ENCODE measurements around the gene ZNF669.

The ZNF669 gene

DNA sequence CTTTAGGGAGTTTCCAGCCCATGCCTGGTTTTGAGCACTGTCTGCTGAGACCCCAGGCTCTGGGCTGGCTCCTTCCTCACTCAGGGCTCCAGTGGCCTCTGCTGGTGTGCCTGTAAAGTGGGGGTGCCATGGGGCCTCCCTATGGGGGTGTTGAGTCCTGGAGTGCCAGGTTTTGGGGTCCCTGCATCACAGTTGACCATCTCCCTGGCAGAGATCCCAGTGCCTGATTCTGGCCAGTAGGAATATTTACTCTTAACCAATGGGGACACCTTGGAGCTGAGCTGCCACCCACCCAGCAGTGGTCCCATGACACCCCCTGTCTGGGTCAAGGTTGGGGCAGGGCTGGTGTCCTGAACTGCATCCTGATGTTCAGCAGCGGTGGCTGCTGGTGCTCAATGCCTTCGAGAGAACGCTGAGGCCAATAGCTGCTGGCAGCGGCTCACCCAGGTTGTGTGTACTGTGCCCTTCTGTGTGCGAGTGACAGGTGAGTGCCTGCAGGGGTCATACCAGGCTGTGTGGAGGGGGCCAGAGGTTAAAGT is 9.6 kb upstream of the ZNF669 start:
- no peak for DNase-seq (ENCODE audit: low read depth)
- TF ChIP-seq CTCF (IDR thresholded peaks at IDR 0.05; ENCODE audit: low read depth, low read length, missing control alignments): no peak
- H3K4me3 ChIP-seq (ENCODE audit: low read depth, low read length): no peak overlapping the region
- in situ Hi-C loops (cut with HindIII; ENCODE audit: low sequenced_read_pairs): no loop called here

GRCh38 chr1:247113094-247113497 is 8.9 kb upstream of the ZNF669 start:
- no peak overlapping the region for H3K4me3 ChIP-seq (ENCODE audit: low read depth, low read length)
- in situ Hi-C loops (cut with HindIII; ENCODE audit: low sequenced_read_pairs): no loop called here
- TF ChIP-seq CTCF (IDR thresholded peaks at IDR 0.05; ENCODE audit: low read depth, low read length, missing control alignments): no peak

DNA sequence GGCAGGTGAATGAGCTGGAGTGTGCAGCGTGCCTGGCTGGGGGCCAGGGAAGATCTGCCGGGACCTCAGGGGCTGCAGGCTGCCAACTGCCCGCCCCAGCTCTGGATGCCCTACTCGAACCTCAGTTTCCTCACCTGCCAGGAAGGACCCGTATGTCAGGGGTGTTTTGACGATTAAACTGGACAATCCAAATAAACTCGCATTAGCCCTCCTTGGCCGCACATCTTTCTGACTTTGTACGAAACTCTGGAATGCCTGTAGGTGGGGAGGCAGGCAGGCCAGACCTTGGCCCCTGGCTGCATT is 8.3 kb upstream of the ZNF669 start:
- no peak for TF ChIP-seq CTCF (IDR thresholded peaks at IDR 0.05; ENCODE audit: low read depth, low read length, missing control alignments)
- no peak for DNase-seq (ENCODE audit: low read depth)
- H3K4me3 ChIP-seq (ENCODE audit: low read depth, low read length): peak overlapping the region; percentile 50
- in situ Hi-C loops (cut with HindIII; ENCODE audit: low sequenced_read_pairs): no loop called here

More at GRCh38 chr1:247113094-247113497, 8.9 kb upstream of the ZNF669 start:
- peak; percentile 8 for DNase-seq (ENCODE audit: low read depth)

- DNase-seq (ENCODE audit: low read depth): no peak
- in situ Hi-C loops (cut with HindIII; ENCODE audit: low sequenced_read_pairs): no loop called here
- H3K4me3 ChIP-seq (ENCODE audit: low read depth, low read length): peak overlapping the region; percentile 50
- no peak for TF ChIP-seq CTCF (IDR thresholded peaks at IDR 0.05; ENCODE audit: low read depth, low read length, missing control alignments)
Observed at GRCh38 chr1:247111700-247112478, 7.7 kb upstream of the ZNF669 start.

DNA sequence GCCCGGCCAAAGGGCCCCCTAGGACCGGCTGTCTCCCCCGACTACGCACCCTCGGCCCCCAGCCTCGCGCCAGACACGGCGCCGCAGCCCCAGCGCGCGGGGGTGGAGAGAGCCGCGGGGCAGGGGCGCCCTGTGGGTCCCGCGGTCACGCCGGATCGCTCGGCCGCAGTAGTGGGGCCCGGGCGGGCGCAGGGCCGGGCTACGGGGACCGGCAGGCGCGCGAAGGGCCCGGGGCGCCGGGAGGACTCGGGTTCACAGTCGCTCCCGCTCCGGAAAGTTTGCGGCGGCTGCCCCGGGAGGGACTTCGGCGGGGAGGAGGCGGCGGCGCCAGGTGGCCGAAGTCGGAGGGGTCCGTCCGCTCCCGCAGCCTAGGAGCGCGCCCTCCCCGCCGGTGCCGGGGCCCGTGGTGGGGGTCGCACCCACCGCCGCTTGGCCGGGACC is 7.1 kb upstream of the ZNF669 start:
- in situ Hi-C loops (cut with HindIII; ENCODE audit: low sequenced_read_pairs): no loop called here
- peak overlapping the region; percentile 50 for H3K4me3 ChIP-seq (ENCODE audit: low read depth, low read length)
- DNase-seq (ENCODE audit: low read depth): no peak
- TF ChIP-seq CTCF (IDR thresholded peaks at IDR 0.05; ENCODE audit: low read depth, low read length, missing control alignments): no peak

DNA sequence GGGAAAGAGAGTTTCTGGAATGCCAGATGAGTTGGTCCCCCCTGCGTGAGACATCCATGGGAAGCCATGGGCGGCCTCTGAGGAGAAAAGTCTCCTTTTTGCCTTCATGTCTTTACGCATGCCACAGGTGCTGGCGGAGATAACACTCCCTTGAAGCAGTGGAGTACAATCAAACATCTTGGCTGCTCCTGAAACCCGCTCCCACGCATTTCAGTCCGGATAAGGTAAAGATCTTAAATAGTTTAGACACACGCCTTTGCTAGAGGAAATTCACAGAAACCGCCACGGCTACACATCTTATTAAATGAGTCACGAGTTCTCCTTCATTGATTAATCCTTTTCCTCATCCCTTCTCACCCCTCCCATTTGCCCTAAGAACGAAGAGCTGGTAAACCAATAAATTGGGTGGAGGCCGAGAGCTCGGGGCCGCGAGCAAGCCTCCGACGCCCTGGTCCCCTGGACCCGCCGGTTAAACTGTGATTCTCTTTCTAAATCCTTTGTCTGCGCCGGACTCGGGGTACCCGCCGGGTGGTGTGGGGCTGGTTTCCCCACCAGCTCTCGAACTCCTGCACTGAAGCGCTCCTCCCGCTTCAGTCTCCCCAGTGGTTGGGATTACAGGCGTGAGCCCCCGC is 6.6 kb upstream of the ZNF669 start:
- H3K4me3 ChIP-seq (ENCODE audit: low read depth, low read length): peak overlapping the region; percentile 50
- TF ChIP-seq CTCF (IDR thresholded peaks at IDR 0.05; ENCODE audit: low read depth, low read length, missing control alignments): no peak
- in situ Hi-C loops (cut with HindIII; ENCODE audit: low sequenced_read_pairs): no loop called here
- no peak for DNase-seq (ENCODE audit: low read depth)
